NCI-H1105 (cell line): ENCODE measurements around the gene MIEN1.
"Not testable (repeated sequence)": the region's sequence is repeated elsewhere in the genome, so short reads cannot be mapped to it uniquely, and the experiment has no call there.

Experiments
- DNase-seq: peaks from one replicate; lab custom pipeline; 2025; lab: John Stamatoyannopoulos, UW

Gene MIEN1

GRCh38 chr17:39730095-39730921 is at the start of gene MIEN1:
MIEN1 (minus strand) TSS chr17:39730532; CDS start chr17:39730495, 37 bp downstream.
- DNase-seq: peak; percentile 71

GRCh38 chr17:39777534-39778365 is 47.4 kb upstream of the MIEN1 start:
- DNase-seq: no peak

- no peak for DNase-seq
Measured at GRCh38 chr17:39776252-39776651, 45.9 kb upstream of the MIEN1 start.

- DNase-seq: no peak
Measured at GRCh38 chr17:39775031-39775430, 44.7 kb upstream of the MIEN1 start.

- DNase-seq: no peak
Measured at GRCh38 chr17:39774047-39774446, 43.7 kb upstream of the MIEN1 start.

- DNase-seq: no peak
Measured at GRCh38 chr17:39772987-39773934, 42.9 kb upstream of the MIEN1 start.

- no peak for DNase-seq
Measured at GRCh38 chr17:39772415-39772814, 42.1 kb upstream of the MIEN1 start.

- DNase-seq: no peak
Measured at GRCh38 chr17:39769974-39770587, 39.7 kb upstream of the MIEN1 start.

GRCh38 chr17:39767147-39767546 is 36.8 kb upstream of the MIEN1 start:
- no peak for DNase-seq

GRCh38 chr17:39765766-39766165 is 35.4 kb upstream of the MIEN1 start:
- DNase-seq: no peak

GRCh38 chr17:39765175-39765574 is 34.8 kb upstream of the MIEN1 start:
- DNase-seq: no peak

GRCh38 chr17:39764171-39764570 is 33.8 kb upstream of the MIEN1 start:
- not testable (repeated sequence) for DNase-seq

GRCh38 chr17:39763051-39763820 is 32.9 kb upstream of the MIEN1 start:
- no peak for DNase-seq

GRCh38 chr17:39761861-39762496 is 31.6 kb upstream of the MIEN1 start:
- no peak for DNase-seq

- DNase-seq: no peak
Measured at GRCh38 chr17:39759204-39759603, 28.9 kb upstream of the MIEN1 start.

- DNase-seq: no peak
Measured at GRCh38 chr17:39757931-39758873, 27.9 kb upstream of the MIEN1 start.

- no peak for DNase-seq
Measured at GRCh38 chr17:39757176-39757662, 26.9 kb upstream of the MIEN1 start.

- no peak for DNase-seq
Measured at GRCh38 chr17:39756380-39757079, 26.2 kb upstream of the MIEN1 start.
